Sigmoid colon (tissue), 7 donors: ENCODE data around the gene SSBP1. TPM values are rescaled to one million over a fixed set of nuclear protein-coding genes. Genes with fewer than 3 reads are reported as not detected.

Experiments
- DNase-seq: peaks from one replicate; pipeline ENCODE4 v3.0.0-alpha.2; 2019
- H3K27ac ChIP-seq, 4 donors: fragments of 200-600 bp; sonication (generic); one replicate each; pipeline ENCODE4 v1.5.1; 2016 to 2019; ENCODE audit warnings: mild to moderate bottlenecking in 1 of 4
- H3K27me3 ChIP-seq, 3 donors: fragments of 200-600 bp; sonication (generic); one replicate each; pipeline ENCODE4 v1.5.1; 2019; ENCODE audit warnings: mild to moderate bottlenecking in 1 of 3
- H3K36me3 ChIP-seq, 4 donors: fragments of 200-600 bp; sonication (generic); one replicate each; pipeline ENCODE4 v1.5.1; 2016 to 2019
- H3K4me1 ChIP-seq, 4 donors: fragments of 200-600 bp; sonication (generic); one replicate each; pipeline ENCODE4 v1.5.1; 2017 to 2019
- H3K4me3 ChIP-seq, 4 donors: fragments of 200-600 bp; sonication (generic); one replicate each; pipeline ENCODE4 v1.5.1; 2017 to 2019; ENCODE audit warnings: mild to moderate bottlenecking in 2 of 4, moderate library complexity in 1 of 4
- H3K9me3 ChIP-seq, 4 donors: fragments of 200-600 bp in 3 of 4; sonication (generic) in 3 of 4; one replicate each; pipeline versions ENCODE4 v1.5.1 to v1.6.1; 2013 to 2019
- CTCF ChIP-seq, 4 experiments: fragments of 450-650 bp in 3 of 4; fragments of 200-600 bp in 1 of 4; IDR thresholded peaks; one replicate each; pipeline ENCODE4 v1.5.1; 2016 to 2019; ENCODE audit warnings: antibody characterized with exemption in 4 of 4, mild to moderate bottlenecking in 3 of 4, moderate library complexity in 2 of 4
- EP300 ChIP-seq, 4 donors: sonication (generic); formaldehyde crosslinking; IDR thresholded peaks; one replicate each; pipeline ENCODE4 v1.6.1; 2017; ENCODE audit warnings: antibody characterized with exemption in 4 of 4
- POLR2A ChIP-seq, 2 donors: fragments of 450-650 bp; IDR thresholded peaks; one replicate each; pipeline ENCODE4 v1.6.1; 2016; ENCODE audit warnings: antibody characterized with exemption in 2 of 2, mild to moderate bottlenecking in 2 of 2, moderate library complexity in 2 of 2
- POLR2AphosphoS5 ChIP-seq, 4 donors: sonication (generic); formaldehyde crosslinking; IDR thresholded peaks; one replicate each; pipeline ENCODE4 v1.6.1; 2017; ENCODE audit warnings: antibody characterized with exemption in 4 of 4
- WGBS, 2 donors: extraction: QIAGEN DNeasy Blood & Tissue Kit; methylation state at CpG; one replicate each; pipeline ENCODE4 v1.1.7; 2013; 5-methylcytosine and 5-hydroxymethylcytosine counted together
- intact Hi-C: fragments of 100-400 bp; cut with DNase I; formaldehyde crosslinking; loops from one replicate; pipeline ENCODE4 v1.15.1; 2023
- polyA plus RNA-seq, 3 donors: library from polyadenylated mRNA; stranded (reverse); fragments of 200-250 nt; gene quantifications; one replicate each; pipeline ENCODE4 v1.2.3, GENCODE V29; 2013
- total RNA-seq, 4 donors: library from RNA; depleted of rRNA; stranded (reverse); fragments of >200 nt; gene quantifications; one replicate each; pipeline ENCODE4 v1.1.0, GENCODE V29; 2016
- donor health status: healthy with polysubstance abuse.
- donor health status: Bipolar disorder and iron deficiency.
- donor health status: healthy.

SSBP1 gene
- total and polyA plus RNA-seq, 7 donors = 77.0 to 205 (median 137) TPM

GRCh38 chr7:141709318-141709717 lies 28.8 kb upstream of the SSBP1 start:
- no peak for DNase-seq
- H3K4me1 ChIP-seq = no peaks in the 10 kb centered on the region
- TF ChIP-seq POLR2AphosphoS5 (IDR thresholded peaks at IDR 0.05) (no peak), POLR2A (IDR thresholded peaks at IDR 0.05) (no peak), CTCF (IDR thresholded peaks at IDR 0.05) (no peak), EP300 (IDR thresholded peaks at IDR 0.05) (no peak)
- H3K4me3 ChIP-seq = no peak overlapping the region
- intact Hi-C loops = no loop called here
- H3K9me3 ChIP-seq = no peaks in the 10 kb centered on the region
- H3K36me3 ChIP-seq = no peaks in the 10 kb centered on the region
- WGBS, 2 donors = 90 to 92% methylated on average over 2 of the region's 2 CpGs
- H3K27ac ChIP-seq = no peak overlapping the region
- H3K27me3 ChIP-seq = no peaks in the 10 kb centered on the region

- WGBS, 2 donors = 85 to 89% methylated on average over 4 of the region's 4 CpGs
- TF ChIP-seq CTCF (IDR thresholded peaks at IDR 0.05) (no peak), POLR2AphosphoS5 (IDR thresholded peaks at IDR 0.05) (no peak), EP300 (IDR thresholded peaks at IDR 0.05) (no peak), POLR2A (IDR thresholded peaks at IDR 0.05) (no peak)
- H3K9me3 ChIP-seq = no peaks in the 10 kb centered on the region
- H3K4me1 ChIP-seq = no peaks in the 10 kb centered on the region
- DNase-seq = no peak
- H3K4me3 ChIP-seq = no peak overlapping the region
- H3K36me3 ChIP-seq = no peaks in the 10 kb centered on the region
- intact Hi-C loops = no loop called here
- no peak overlapping the region for H3K27ac ChIP-seq
- H3K27me3 ChIP-seq = no peaks in the 10 kb centered on the region
These were observed 28.4 kb upstream of the SSBP1 start for GRCh38 chr7:141709749-141710148.

- 24 to 38% methylated on average over 1 of the region's 1 CpG for WGBS, 2 donors
- no peak overlapping the region for H3K4me3 ChIP-seq
- no peaks in the 10 kb centered on the region for H3K27me3 ChIP-seq
- no peaks in the 10 kb centered on the region for H3K36me3 ChIP-seq
- intact Hi-C loops = no loop called here
- H3K27ac ChIP-seq = no peak overlapping the region
- TF ChIP-seq POLR2A (IDR thresholded peaks at IDR 0.05) (no peak), CTCF (IDR thresholded peaks at IDR 0.05) (no peak), EP300 (IDR thresholded peaks at IDR 0.05) (no peak), POLR2AphosphoS5 (IDR thresholded peaks at IDR 0.05) (no peak)
- no peaks in the 10 kb centered on the region for H3K9me3 ChIP-seq
- DNase-seq = no peak
- H3K4me1 ChIP-seq = no peaks in the 10 kb centered on the region
These were observed 27.9 kb upstream of the SSBP1 start for GRCh38 chr7:141710301-141710700.

GRCh38 chr7:141712603-141713255 lies 25.4 kb upstream of the SSBP1 start:
- TF ChIP-seq POLR2AphosphoS5 (IDR thresholded peaks at IDR 0.05) (no peak), POLR2A (IDR thresholded peaks at IDR 0.05) (no peak), EP300 (IDR thresholded peaks at IDR 0.05) (no peak), CTCF (IDR thresholded peaks at IDR 0.05) (no peak)
- H3K27me3 ChIP-seq = no peaks in the 10 kb centered on the region
- H3K27ac ChIP-seq = no peak overlapping the region
- intact Hi-C loops = no loop called here
- no peak overlapping the region for H3K4me3 ChIP-seq
- no peaks in the 10 kb centered on the region for H3K4me1 ChIP-seq
- H3K36me3 ChIP-seq = no peaks in the 10 kb centered on the region
- DNase-seq = no peak
- WGBS, 2 donors = 89 to 92% methylated on average over 5 of the region's 5 CpGs
- no peaks in the 10 kb centered on the region for H3K9me3 ChIP-seq

GRCh38 chr7:141713890-141714289 lies 24.3 kb upstream of the SSBP1 start:
- Histone ChIP-seq H3K4me1 (no peaks in the 10 kb centered on the region), H3K36me3 (no peaks in the 10 kb centered on the region), H3K9me3 (no peaks in the 10 kb centered on the region), H3K27ac (no peak overlapping the region), H3K27me3 (no peaks in the 10 kb centered on the region), H3K4me3 (no peak overlapping the region)
- DNase-seq = no peak
- intact Hi-C loops = no loop called here
- no peak for TF ChIP-seq POLR2AphosphoS5 (IDR thresholded peaks at IDR 0.05)
- TF ChIP-seq CTCF (IDR thresholded peaks at IDR 0.05) = no peak
- no peak for TF ChIP-seq POLR2A (IDR thresholded peaks at IDR 0.05)
- TF ChIP-seq EP300 (IDR thresholded peaks at IDR 0.05) = no peak
- 94 to 95% methylated on average over 1 of the region's 1 CpG for WGBS, 2 donors
